GM12878 (cell line): ENCODE measurements around the gene SHROOM1. TPM values are rescaled to one million over a fixed set of nuclear protein-coding genes. Genes with fewer than 3 reads are reported as not detected.
A peak's percentile ranks its signal among the peaks of the same experiment; 100 is the strongest.

Source experiments
- ATAC-seq: fragments of 200-7000 bp; cut with Tn5 transposase; 3 replicates; pipeline ENCODE4 v1.9.1; 2020; ENCODE audit warnings: mild to moderate bottlenecking, moderate library complexity
- BruUV-seq: library from RNA; stranded (reverse); fragments of 400-500 nt; replicated peaks from 2 replicates; lab custom pipeline; 2021; lab: Mats Ljungman, UMichigan
- CTCF ChIA-PET: fragments of 300-600 bp; sonication (Branson Sonifier 250); formaldehyde crosslinking; extraction: SDS; loops from one replicate; lab custom pipeline; 2021; ENCODE audit warnings: inconsistent platforms; lab: Yijun Ruan, JAX
- POLR2A ChIA-PET: fragments of 350-600 bp; formaldehyde crosslinking; extraction: SDS; loops from one replicate; lab custom pipeline; 2021; ENCODE audit warnings: inconsistent platforms; lab: Charles Lee
- RAD21 ChIA-PET: fragments of 300-600 bp; sonication (Branson Sonifier 250); formaldehyde crosslinking; loops from one replicate; lab custom pipeline; 2023; ENCODE audit warnings: antibody characterized with exemption; ENCODE audit not compliant: unreplicated experiment; lab: Charles Lee
- SMC1A ChIA-PET: fragments of 300-600 bp; sonication (Branson Sonifier 250); formaldehyde crosslinking; loops from one replicate; lab custom pipeline; 2023; ENCODE audit not compliant: unreplicated experiment, uncharacterized antibody; lab: Charles Lee
- DNase-seq: peaks from one replicate; pipeline ENCODE4 v3.0.0-alpha.2; 2011; ENCODE audit warnings: low read depth, low spot score
- FAIRE-seq: peaks from 3 replicates; lab custom pipeline; 2011; peaks lifted over from hg19 to GRCh38; lab: Jason Lieb, UNC
- H2AFZ ChIP-seq: 2 replicates; pipeline ENCODE4 v1.6.0; 2011; ENCODE audit warnings: low read depth, low read length, control low read depth; ENCODE audit not compliant: control insufficient read depth
- H3K27ac ChIP-seq: 2 replicates; pipeline ENCODE4 v1.5.1; 2011; ENCODE audit warnings: control low read depth; ENCODE audit not compliant: control insufficient read depth, insufficient read depth
- H3K27me3 ChIP-seq, 2 experiments: replicated peaks in 1 of 2; 2 replicates each; pipeline versions ENCODE4 v1.6.0 to v1.6.1; 2011; ENCODE audit warnings: low read length in 1 of 2; ENCODE audit not compliant: control insufficient read depth in 2 of 2, insufficient read depth in 2 of 2
- H3K36me3 ChIP-seq, 2 experiments: 2 replicates each; pipeline ENCODE4 v1.5.1; 2011; ENCODE audit warnings: low read length in 1 of 2; ENCODE audit not compliant: control insufficient read depth in 2 of 2, insufficient read depth in 2 of 2
- H3K4me1 ChIP-seq: 2 replicates; pipeline ENCODE4 v1.6.1; 2011; ENCODE audit warnings: mild to moderate bottlenecking, low read length, moderate library complexity, mixed read lengths; ENCODE audit not compliant: control insufficient read depth, insufficient read depth
- H3K4me2 ChIP-seq: 2 replicates; pipeline ENCODE4 v1.6.0; 2011; ENCODE audit warnings: control low read depth; ENCODE audit not compliant: control insufficient read depth, insufficient read depth
- H3K4me3 ChIP-seq: fragments of 200-600 bp; sonication (generic); 2 replicates; pipeline ENCODE4 v1.5.1; 2016
- H3K79me2 ChIP-seq: 2 replicates; pipeline ENCODE4 v1.6.0; 2011; ENCODE audit warnings: low read length; ENCODE audit not compliant: control insufficient read depth, insufficient read depth
- H3K9ac ChIP-seq: 2 replicates; pipeline ENCODE4 v1.8.0; 2011; ENCODE audit warnings: low read length, control low read depth, mixed read lengths; ENCODE audit not compliant: control insufficient read depth, insufficient read depth
- H3K9me3 ChIP-seq: replicated peaks from 3 replicates; pipeline ENCODE4 v1.5.1; 2011; ENCODE audit warnings: mild to moderate bottlenecking, low read length; ENCODE audit not compliant: control insufficient read depth, insufficient read depth
- H4K20me1 ChIP-seq: 2 replicates; pipeline ENCODE4 v1.6.0; 2011; ENCODE audit not compliant: control insufficient read depth, insufficient read depth
- ATF2 ChIP-seq: IDR thresholded peaks from 2 replicates; pipeline ENCODE4 v1.6.1; 2012; ENCODE audit warnings: low read length, inconsistent platforms
- CBX3 ChIP-seq: fragments of 200-600 bp; sonication (generic); IDR thresholded peaks from 2 replicates; pipeline ENCODE4 v1.6.1; 2016; ENCODE audit warnings: low read depth, borderline replicate concordance
- CHD1 ChIP-seq: IDR thresholded peaks from 2 replicates; pipeline ENCODE4 v1.6.1; 2012; ENCODE audit warnings: low read depth, low read length, improper control_type of control experiment
- CREB1 ChIP-seq: IDR thresholded peaks from 2 replicates; pipeline ENCODE4 v1.6.1; 2012; ENCODE audit warnings: low read depth, mild to moderate bottlenecking, inconsistent platforms
- KLF5 ChIP-seq: fragments of 450-650 bp; IDR thresholded peaks from 2 replicates; pipeline ENCODE4 v1.6.1; 2014; ENCODE audit warnings: mild to moderate bottlenecking; ENCODE audit not compliant: partially characterized antibody
- PAX5 ChIP-seq: IDR thresholded peaks from 2 replicates; pipeline ENCODE4 v1.6.1; 2011; ENCODE audit warnings: low read depth, low read length, borderline replicate concordance
- RBBP5 ChIP-seq: fragments of 200-600 bp; sonication (generic); conservative IDR thresholded peaks from 2 replicates; pipeline ENCODE4 v1.6.1; 2016
- SMAD1 ChIP-seq: fragments of 450-650 bp; IDR thresholded peaks from 2 replicates; pipeline ENCODE4 v1.6.1; 2018; ENCODE audit warnings: mild to moderate bottlenecking, low read depth; ENCODE audit not compliant: partially characterized antibody
- SMC3 ChIP-seq: IDR thresholded peaks from 2 replicates; pipeline ENCODE4 v1.6.1; 2011; ENCODE audit warnings: low read length, improper control_type of control experiment, borderline replicate concordance
- SREBF2 ChIP-seq: IDR thresholded peaks from 2 replicates; pipeline ENCODE4 v1.6.1; 2012; ENCODE audit warnings: mild to moderate bottlenecking, low read length
- STAT1 ChIP-seq: fragments of 450-650 bp; conservative IDR thresholded peaks from 2 replicates; pipeline ENCODE4 v1.6.1; 2014; ENCODE audit warnings: antibody characterized with exemption, mild to moderate bottlenecking
- STAT3 ChIP-seq: IDR thresholded peaks from 2 replicates; pipeline ENCODE4 v1.6.1; 2011; ENCODE audit warnings: low read depth, low read length, improper control_type of control experiment
- ZNF24 ChIP-seq: fragments of 450-650 bp; IDR thresholded peaks from 2 replicates; pipeline ENCODE4 v1.6.1; 2017; ENCODE audit warnings: antibody characterized with exemption, mild to moderate bottlenecking
- WGBS: methylation state at CpG from one replicate; pipeline ENCODE4 v1.1.6; 2016; ENCODE audit warnings: low lambda C conversion rate; ENCODE audit not compliant: insufficient replicate concordance, insufficient coverage; ENCODE audit errors: missing lambda C conversion rate; 5-methylcytosine and 5-hydroxymethylcytosine counted together
- in situ Hi-C: fragments of 300-500 bp; cut with MboI; formaldehyde crosslinking; loops from 9 replicates; pipeline ENCODE4 v1.14.3; 2018; ENCODE audit warnings: mixed read lengths
- intact Hi-C: fragments of 100-400 bp; cut with micrococcal nuclease; formaldehyde crosslinking; loops from one replicate; pipeline ENCODE4 v1.14.2; 2022; ENCODE audit not compliant: unreplicated experiment
- polyA plus RNA-seq, 11 experiments: library from polyadenylated mRNA; depleted of rRNA in 4 of 11; unstranded in 6 of 11; stranded (reverse) in 5 of 11; fragments of >200 nt; fragmentation: Nextera tagmentation in 4 of 11; fragmentation: Illumina TruSeq in 1 of 11; extraction: Ambion mirVana in 4 of 11; extraction: Trizol in 1 of 11; gene quantifications; 1 replicate in 1 of 11; 2 replicates in 10 of 11; pipeline versions ENCODE4 v1.2.1 to v1.2.3, GENCODE V29; 2011 to 2016; ENCODE audit warnings: inconsistent platforms in 2 of 11, missing spikeins in 2 of 11, low read depth in 1 of 11
- total RNA-seq, 4 experiments: library from RNA; depleted of rRNA in 3 of 4; stranded (reverse); fragments of >200 nt in 3 of 4; fragmentation: Illumina TruSeq in 1 of 4; extraction: Trizol in 1 of 4; gene quantifications; 2 replicates each; pipeline versions ENCODE4 v1.2.1 to v1.2.3, GENCODE V29; 2013 to 2021
- TF ChIP-seq, protein P1 (sequence below): IDR thresholded peaks from 2 replicates; pipeline ENCODE4 v1.6.1; 2011; ENCODE audit warnings: low read depth, mild to moderate bottlenecking, low read length, moderate library complexity, borderline replicate concordance; ENCODE audit errors: extremely low read depth
- TF ChIP-seq, protein P2 (sequence below): IDR thresholded peaks from 2 replicates; pipeline ENCODE4 v1.6.1; 2011; ENCODE audit warnings: borderline replicate concordance, low read depth, mild to moderate bottlenecking, moderate library complexity, mixed read lengths, low read length; ENCODE audit not compliant: insufficient read depth; ENCODE audit errors: extremely low read length
- TF ChIP-seq, protein P3 (sequence below): fragments of 450-650 bp; IDR thresholded peaks from 2 replicates; pipeline ENCODE4 v1.6.1; 2017; ENCODE audit warnings: borderline replicate concordance

SHROOM1 gene
- total and polyA plus RNA-seq, 10 of the 15 experiments (the other 5 are each of a cell fraction or from before 2014, with no cell fraction given): 0.05 to 3.9 (median 1.3) TPM

GRCh38 chr5:132831095-132831860 is 831 bp upstream of the SHROOM1 start:
- Histone ChIP-seq H3K27me3 (peaks cover 0 to 1% of the 10 kb centered on the region in 2 experiments; a peak in 2 of 4 replicates), H3K9me3 (no peaks in the 10 kb centered on the region), H2AFZ (peak overlapping the region; percentile 94), H3K36me3 (no peaks in the 10 kb centered on the region), H3K9ac (no peak overlapping the region), H3K4me2 (no peak overlapping the region; the same call in 1 of the 2 replicates), H3K27ac (no peak overlapping the region), H3K79me2 (no peaks in the 10 kb centered on the region), H3K4me3 (peak overlapping the region; percentile 59), H4K20me1 (no peaks in the 10 kb centered on the region), H3K4me1 (no peaks in the 10 kb centered on the region; the same call in 1 of the 2 replicates)
- FAIRE-seq: no peak
- ChIA-PET POLR2A (interaction anchor here (0.8 to 1.1 kb wide), 4 partner anchors 26 to 273 kb away, joined by 3 read pairs; no protein-coding TSS in a partner anchor), SMC1A (interaction anchor here (0.7 kb wide), 1 partner anchor 274 kb away, joined by 3 read pairs; no protein-coding TSS in a partner anchor), RAD21 (interaction anchor here (1.8 kb wide), 1 partner anchor 52 kb away, joined by 5 read pairs; no protein-coding TSS in a partner anchor), CTCF (interaction anchor here (0.7 to 6.0 kb wide), 7 partner anchors 11 to 405 kb away, joined by 3 to 46 read pairs (median 6); partner anchors contain the start of genes GDF9 and UQCRQ)
- no TSS peak for BruUV-seq
- intact Hi-C loops (loop anchor here (2.0 kb wide), 1 partner anchor 36 kb away; the partner anchor contains the start of genes GDF9 and UQCRQ), in situ Hi-C loops (no loop called here)
- DNase-seq: no peak
- 87% methylated on average over 13 of the region's 15 CpGs for WGBS
- TF ChIP-seq SMC3: no peak
- TF ChIP-seq SMAD1: no peak
- TF ChIP-seq STAT3: no peak
- TF ChIP-seq KLF5: no peak
- TF ChIP-seq STAT1: no peak
- TF ChIP-seq PAX5: no peak
- no peak for TF ChIP-seq RBBP5
- TF ChIP-seq ATF2: no peak
- TF ChIP-seq, protein P1, sequence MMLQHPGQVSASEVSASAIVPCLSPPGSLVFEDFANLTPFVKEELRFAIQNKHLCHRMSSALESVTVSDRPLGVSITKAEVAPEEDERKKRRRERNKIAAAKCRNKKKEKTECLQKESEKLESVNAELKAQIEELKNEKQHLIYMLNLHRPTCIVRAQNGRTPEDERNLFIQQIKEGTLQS: no peak
- no peak for TF ChIP-seq CREB1
- no peak for TF ChIP-seq ZNF24
- no peak for TF ChIP-seq SREBF2
- no peak for TF ChIP-seq CHD1
- no peak for TF ChIP-seq CBX3
- TF ChIP-seq, protein P2, sequence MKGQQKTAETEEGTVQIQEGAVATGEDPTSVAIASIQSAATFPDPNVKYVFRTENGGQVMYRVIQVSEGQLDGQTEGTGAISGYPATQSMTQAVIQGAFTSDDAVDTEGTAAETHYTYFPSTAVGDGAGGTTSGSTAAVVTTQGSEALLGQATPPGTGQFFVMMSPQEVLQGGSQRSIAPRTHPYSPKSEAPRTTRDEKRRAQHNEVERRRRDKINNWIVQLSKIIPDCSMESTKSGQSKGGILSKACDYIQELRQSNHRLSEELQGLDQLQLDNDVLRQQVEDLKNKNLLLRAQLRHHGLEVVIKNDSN: no peak
- TF ChIP-seq, protein P3, sequence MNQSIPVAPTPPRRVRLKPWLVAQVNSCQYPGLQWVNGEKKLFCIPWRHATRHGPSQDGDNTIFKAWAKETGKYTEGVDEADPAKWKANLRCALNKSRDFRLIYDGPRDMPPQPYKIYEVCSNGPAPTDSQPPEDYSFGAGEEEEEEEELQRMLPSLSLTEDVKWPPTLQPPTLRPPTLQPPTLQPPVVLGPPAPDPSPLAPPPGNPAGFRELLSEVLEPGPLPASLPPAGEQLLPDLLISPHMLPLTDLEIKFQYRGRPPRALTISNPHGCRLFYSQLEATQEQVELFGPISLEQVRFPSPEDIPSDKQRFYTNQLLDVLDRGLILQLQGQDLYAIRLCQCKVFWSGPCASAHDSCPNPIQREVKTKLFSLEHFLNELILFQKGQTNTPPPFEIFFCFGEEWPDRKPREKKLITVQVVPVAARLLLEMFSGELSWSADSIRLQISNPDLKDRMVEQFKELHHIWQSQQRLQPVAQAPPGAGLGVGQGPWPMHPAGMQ: no peak
- ATAC-seq: no peak
